Stromal cell of bone marrow (primary cell): ENCODE results near the gene KCNAB2.

Experiments used
- DNase-seq: peaks from one replicate; pipeline ENCODE4 v3.0.0-alpha.2; 2012; ENCODE audit warnings: low read depth

The KCNAB2 gene

GRCh38 chr1:6130036-6130435, 84.3 kb downstream of the KCNAB2 start:
- no peak for DNase-seq

- no peak for DNase-seq
Observed at GRCh38 chr1:6130596-6130995, 84.9 kb downstream of the KCNAB2 start.

- DNase-seq, result no peak
Observed at GRCh38 chr1:6131561-6131960, 85.9 kb downstream of the KCNAB2 start.

GRCh38 chr1:6133146-6133895, 87.6 kb downstream of the KCNAB2 start:
- no peak for DNase-seq

GRCh38 chr1:6134206-6134605, 88.5 kb downstream of the KCNAB2 start:
- DNase-seq, result no peak

GRCh38 chr1:6134741-6135510, 89.2 kb downstream of the KCNAB2 start:
- no peak for DNase-seq

GRCh38 chr1:6136516-6137220, 91.0 kb downstream of the KCNAB2 start:
- no peak for DNase-seq

GRCh38 chr1:6137758-6138157, 92.1 kb downstream of the KCNAB2 start:
- no peak for DNase-seq

GRCh38 chr1:6140413-6140812, 94.7 kb downstream of the KCNAB2 start:
- DNase-seq, result no peak

GRCh38 chr1:6141592-6141991, 95.9 kb downstream of the KCNAB2 start:
- DNase-seq, result no peak

- DNase-seq, result no peak
Observed at GRCh38 chr1:6142036-6142621, 96.4 kb downstream of the KCNAB2 start.

- no peak for DNase-seq
Observed at GRCh38 chr1:6142734-6143133, 97.0 kb downstream of the KCNAB2 start.

GRCh38 chr1:6143395-6143794, 97.7 kb downstream of the KCNAB2 start:
- no peak for DNase-seq

GRCh38 chr1:6144175-6144574, 98.5 kb downstream of the KCNAB2 start:
- no peak for DNase-seq

- DNase-seq, result no peak
Observed at GRCh38 chr1:6144647-6145395, 99.1 kb downstream of the KCNAB2 start.

- no peak for DNase-seq
Observed at GRCh38 chr1:6145396-6145750, 99.7 kb downstream of the KCNAB2 start.

GRCh38 chr1:6145864-6146410, 100.2 kb downstream of the KCNAB2 start:
- DNase-seq, result no peak

GRCh38 chr1:6148497-6149241, 103.0 kb downstream of the KCNAB2 start:
- DNase-seq, result no peak

GRCh38 chr1:6149597-6149996, 103.9 kb downstream of the KCNAB2 start:
- no peak for DNase-seq

GRCh38 chr1:6150006-6150938, 104.6 kb downstream of the KCNAB2 start:
- DNase-seq, result no peak
